ENCODE measurements around the gene BEND6. TPM values are rescaled to one million over a fixed set of nuclear protein-coding genes. Genes with fewer than 3 reads are reported as not detected.

BEND6 gene
- polyA plus RNA-seq, 1 donor from 2014 or later, result 8.6 TPM

GRCh38 chr6:56986611-56987010, 31.7 kb downstream of the BEND6 start:
- Histone ChIP-seq H3K9me3 (ENCODE audit: low read length) (no peaks in the 10 kb centered on the region), H3K27ac (ENCODE audit: low read length) (no peak overlapping the region), H3K27me3 (ENCODE audit: insufficient read depth, low read depth, low read length) (no peaks in the 10 kb centered on the region), H3K4me2 (ENCODE audit: low read length) (no peak overlapping the region), H3K79me2 (replicated peaks; ENCODE audit: insufficient read depth, low read length) (no peaks in the 10 kb centered on the region), H4K20me1 (ENCODE audit: insufficient read depth) (no peaks in the 10 kb centered on the region), H2AFZ (ENCODE audit: low read depth, low read length) (no peak overlapping the region), H3K9me2 (ENCODE audit: insufficient read depth, low read length) (no peaks in the 10 kb centered on the region), H3K36me3 (ENCODE audit: insufficient read depth, low read length) (no peaks in the 10 kb centered on the region), H3K4me3 (ENCODE audit: low read length) (no peak overlapping the region), H3F3A (ENCODE audit: insufficient read depth, low read length, poor library complexity, severe bottlenecking) (no peaks in the 10 kb centered on the region), H3K9ac (ENCODE audit: low read length) (no peak overlapping the region)
- TF ChIP-seq REST (IDR thresholded peaks at IDR 0.05; ENCODE audit: borderline replicate concordance) (no peak), POLR2AphosphoS5 (IDR thresholded peaks at IDR 0.05) (no peak), TAF1 (IDR thresholded peaks at IDR 0.05; ENCODE audit: low read depth) (no peak), MXI1 (conservative IDR thresholded peaks at IDR 0.05; ENCODE audit: poor library complexity, severe bottlenecking) (no peak), SMC3 (conservative IDR thresholded peaks at IDR 0.05; ENCODE audit: poor library complexity) (no peak), EZH2 (IDR thresholded peaks at IDR 0.05; ENCODE audit: borderline replicate concordance, insufficient read depth, low read length, poor library complexity, severe bottlenecking) (no peak), EP300 (conservative IDR thresholded peaks at IDR 0.05; ENCODE audit: poor library complexity, severe bottlenecking) (no peak), RAD21 (conservative IDR thresholded peaks at IDR 0.05) (no peak)
- TF ChIP-seq, protein P1, sequence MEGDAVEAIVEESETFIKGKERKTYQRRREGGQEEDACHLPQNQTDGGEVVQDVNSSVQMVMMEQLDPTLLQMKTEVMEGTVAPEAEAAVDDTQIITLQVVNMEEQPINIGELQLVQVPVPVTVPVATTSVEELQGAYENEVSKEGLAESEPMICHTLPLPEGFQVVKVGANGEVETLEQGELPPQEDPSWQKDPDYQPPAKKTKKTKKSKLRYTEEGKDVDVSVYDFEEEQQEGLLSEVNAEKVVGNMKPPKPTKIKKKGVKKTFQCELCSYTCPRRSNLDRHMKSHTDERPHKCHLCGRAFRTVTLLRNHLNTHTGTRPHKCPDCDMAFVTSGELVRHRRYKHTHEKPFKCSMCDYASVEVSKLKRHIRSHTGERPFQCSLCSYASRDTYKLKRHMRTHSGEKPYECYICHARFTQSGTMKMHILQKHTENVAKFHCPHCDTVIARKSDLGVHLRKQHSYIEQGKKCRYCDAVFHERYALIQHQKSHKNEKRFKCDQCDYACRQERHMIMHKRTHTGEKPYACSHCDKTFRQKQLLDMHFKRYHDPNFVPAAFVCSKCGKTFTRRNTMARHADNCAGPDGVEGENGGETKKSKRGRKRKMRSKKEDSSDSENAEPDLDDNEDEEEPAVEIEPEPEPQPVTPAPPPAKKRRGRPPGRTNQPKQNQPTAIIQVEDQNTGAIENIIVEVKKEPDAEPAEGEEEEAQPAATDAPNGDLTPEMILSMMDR (IDR thresholded peaks at IDR 0.05; ENCODE audit: poor library complexity, severe bottlenecking), result no peak

GRCh38 chr6:56988145-56988544, 33.2 kb downstream of the BEND6 start:
- H2AFZ ChIP-seq (ENCODE audit: low read depth, low read length), result no peak overlapping the region
- TF ChIP-seq, protein P1 (IDR thresholded peaks at IDR 0.05; ENCODE audit: poor library complexity, severe bottlenecking), result no peak
- no peak for TF ChIP-seq SMC3 (conservative IDR thresholded peaks at IDR 0.05; ENCODE audit: poor library complexity)
- no peak for TF ChIP-seq EP300 (conservative IDR thresholded peaks at IDR 0.05; ENCODE audit: poor library complexity, severe bottlenecking)
- TF ChIP-seq REST (IDR thresholded peaks at IDR 0.05; ENCODE audit: borderline replicate concordance), result no peak
- TF ChIP-seq EZH2 (IDR thresholded peaks at IDR 0.05; ENCODE audit: borderline replicate concordance, insufficient read depth, low read length, poor library complexity, severe bottlenecking), result no peak
- TF ChIP-seq RAD21 (conservative IDR thresholded peaks at IDR 0.05), result no peak
- TF ChIP-seq TAF1 (IDR thresholded peaks at IDR 0.05; ENCODE audit: low read depth), result no peak
- TF ChIP-seq POLR2AphosphoS5 (IDR thresholded peaks at IDR 0.05), result no peak
- no peak for TF ChIP-seq MXI1 (conservative IDR thresholded peaks at IDR 0.05; ENCODE audit: poor library complexity, severe bottlenecking)
- no peaks in the 10 kb centered on the region for H4K20me1 ChIP-seq (ENCODE audit: insufficient read depth)
- H3K4me2 ChIP-seq (ENCODE audit: low read length), result no peak overlapping the region
- H3K79me2 ChIP-seq (replicated peaks; ENCODE audit: insufficient read depth, low read length), result no peaks in the 10 kb centered on the region
- H3K4me3 ChIP-seq (ENCODE audit: low read length), result no peak overlapping the region
- no peaks in the 10 kb centered on the region for H3K9me3 ChIP-seq (ENCODE audit: low read length)
- no peak overlapping the region for H3K27ac ChIP-seq (ENCODE audit: low read length)
- H3K9ac ChIP-seq (ENCODE audit: low read length), result no peak overlapping the region
- H3K36me3 ChIP-seq (ENCODE audit: insufficient read depth, low read length), result no peaks in the 10 kb centered on the region
- no peaks in the 10 kb centered on the region for H3F3A ChIP-seq (ENCODE audit: insufficient read depth, low read length, poor library complexity, severe bottlenecking)
- no peaks in the 10 kb centered on the region for H3K9me2 ChIP-seq (ENCODE audit: insufficient read depth, low read length)
- no peaks in the 10 kb centered on the region for H3K27me3 ChIP-seq (ENCODE audit: insufficient read depth, low read depth, low read length)

Data from neural cell (in vitro differentiated cells).